Right hindlimb (tissue), 1 donor: ENCODE results near the gene DMRTC1.
"Not testable (repeated sequence)": the region's sequence is repeated elsewhere in the genome, so short reads cannot be mapped to it uniquely, and the experiment has no call there.

Experiments used
- DNase-seq: peaks from one replicate; pipeline ENCODE4 v3.0.0-alpha.2; 2018

The DMRTC1 gene

DNA sequence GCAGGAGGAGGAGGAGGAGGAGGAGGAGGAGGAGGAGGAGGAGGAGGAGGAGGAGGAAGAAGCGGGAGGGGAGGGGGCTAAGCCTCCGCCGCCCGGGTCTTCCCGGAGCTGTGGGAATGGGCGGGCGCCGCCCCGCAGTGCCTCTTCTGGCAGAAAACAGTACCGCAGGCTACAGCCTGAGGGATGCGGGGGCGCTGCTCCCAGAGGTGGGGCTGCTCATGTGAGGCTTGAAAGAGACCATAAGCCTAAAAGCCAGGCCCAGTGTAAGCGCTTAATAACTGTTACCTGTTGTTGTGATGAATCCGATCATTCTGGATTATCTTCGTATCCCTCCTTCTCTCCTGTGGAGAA lies at the start of gene DMRTC1:
Gene DMRTC1, minus strand, starts transcription at position 19 of the 351 bp plus-strand sequence. CDS start 68,143 bp downstream, outside the sequence.
- not testable (repeated sequence) for DNase-seq

GRCh38 chrX:72980894-72981469 lies 37.3 kb upstream of the DMRTC1 start:
- not testable (repeated sequence) for DNase-seq

DNA sequence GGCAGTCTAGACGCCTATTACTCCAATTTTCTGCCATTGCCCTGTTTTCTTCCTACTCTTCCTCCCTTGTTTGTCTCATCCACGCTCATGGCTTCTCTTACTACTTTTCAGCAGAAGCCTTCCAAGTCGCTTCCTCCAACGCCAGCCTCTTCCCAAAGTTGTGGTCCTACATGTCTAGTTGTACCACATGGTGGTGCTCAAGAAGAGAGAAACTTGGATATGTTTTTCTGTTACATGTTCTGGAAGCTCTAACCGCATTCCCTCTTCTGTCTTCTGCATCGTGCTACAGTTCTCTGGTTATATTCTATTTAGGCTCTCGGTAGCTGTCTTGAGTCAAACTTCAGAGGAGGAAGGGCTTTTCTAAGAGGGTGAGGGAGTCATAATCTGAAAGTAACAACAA lies 31.2 kb upstream of the DMRTC1 start:
- DNase-seq: not testable (repeated sequence)

- not testable (repeated sequence) for DNase-seq
Measured at GRCh38 chrX:72971859-72972258, 28.2 kb upstream of the DMRTC1 start.

- not testable (repeated sequence) for DNase-seq
Measured at GRCh38 chrX:72959971-72960370, 16.3 kb upstream of the DMRTC1 start.

DNA sequence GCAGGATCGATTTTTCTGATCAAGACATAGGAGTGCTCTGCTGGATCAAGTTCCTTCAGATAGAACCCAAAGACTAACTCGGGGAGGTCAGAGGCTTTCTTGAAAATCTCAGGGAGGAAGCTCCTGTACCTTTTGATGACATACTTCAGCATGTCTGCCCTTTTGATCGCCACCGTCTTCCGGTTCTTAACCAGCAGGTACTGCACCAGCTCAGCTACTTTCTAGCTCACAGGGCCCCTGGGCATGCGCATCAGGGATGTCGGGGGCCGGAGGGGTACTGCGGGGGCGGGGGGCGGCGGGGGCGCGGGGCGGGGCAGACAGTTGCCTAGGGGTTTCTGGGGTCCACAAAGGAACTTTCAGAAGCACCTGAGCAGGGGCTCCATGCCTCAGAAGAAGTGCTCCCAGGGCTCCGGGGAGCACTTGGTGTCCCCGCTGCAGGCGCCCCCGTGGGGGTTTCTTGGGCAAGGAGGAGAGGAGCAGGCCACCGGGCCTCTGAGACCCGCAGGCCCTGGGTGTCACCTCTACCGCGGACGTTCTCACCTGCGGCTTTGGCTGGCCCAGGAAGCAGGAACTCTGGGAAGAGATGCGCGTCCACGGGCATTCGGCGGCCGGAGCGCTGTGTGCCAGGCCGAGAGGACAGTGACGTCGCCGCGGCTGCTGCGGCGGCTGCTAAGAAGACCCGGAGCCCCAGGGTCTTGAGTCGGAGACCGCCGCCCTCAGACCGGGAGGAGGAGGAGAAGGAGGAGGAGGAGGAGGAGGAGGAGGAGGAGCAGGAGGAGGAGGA lies 410 bp downstream of the DMRTC1 start:
- not testable (repeated sequence) for DNase-seq

GRCh38 chrX:72942272-72942671 lies 1.4 kb downstream of the DMRTC1 start:
- DNase-seq: not testable (repeated sequence)

DNA sequence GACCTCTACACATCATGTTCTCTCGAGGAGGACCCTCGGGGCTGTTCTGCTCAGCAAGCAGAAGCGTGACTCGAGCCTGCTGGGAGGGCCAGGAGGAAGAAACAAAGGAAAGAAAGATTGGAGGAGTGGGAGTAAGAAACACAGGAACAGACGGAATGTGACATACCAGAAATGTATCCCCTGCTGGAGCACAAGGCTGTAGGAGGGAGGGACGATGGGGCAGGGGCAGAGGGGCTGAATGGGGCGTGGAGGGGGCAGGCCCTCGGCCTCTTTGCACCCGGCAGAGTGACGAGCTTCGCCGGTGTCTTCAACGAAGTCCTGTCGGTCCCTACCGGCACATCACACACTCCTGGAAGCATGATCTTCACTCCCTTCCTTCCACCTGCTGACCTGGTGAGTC lies 5.7 kb downstream of the DMRTC1 start, which contains the start of gene FAM236A:
Gene FAM236A, plus strand, starts transcription at position 301 of the 400 bp plus-strand sequence. Its CDS starts 57 bp downstream, at position 358.
- DNase-seq: not testable (repeated sequence)

- DNase-seq: not testable (repeated sequence)
Measured at GRCh38 chrX:72936882-72937455, 6.7 kb downstream of the DMRTC1 start.

- not testable (repeated sequence) for DNase-seq
Measured at GRCh38 chrX:72936455-72936854, 7.2 kb downstream of the DMRTC1 start.

DNA sequence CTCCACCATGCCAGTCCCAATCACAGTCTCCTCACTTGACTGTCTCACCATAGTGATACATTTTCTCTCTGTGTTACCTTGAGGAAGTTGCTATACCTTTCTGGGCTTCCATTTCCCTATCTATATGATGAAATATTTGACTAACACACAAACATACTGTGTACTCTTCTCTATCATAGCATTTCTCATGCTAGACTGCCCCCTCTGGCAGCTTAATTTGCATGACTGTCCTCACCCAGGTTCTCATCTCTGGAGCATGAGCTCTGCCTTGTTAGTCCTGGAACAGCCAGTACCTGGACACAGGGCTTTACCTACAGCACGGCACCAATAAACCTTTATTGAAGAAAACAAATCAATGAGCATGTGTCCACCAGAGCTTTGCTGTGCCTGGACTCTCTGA lies 11.4 kb downstream of the DMRTC1 start:
- not testable (repeated sequence) for DNase-seq

DNA sequence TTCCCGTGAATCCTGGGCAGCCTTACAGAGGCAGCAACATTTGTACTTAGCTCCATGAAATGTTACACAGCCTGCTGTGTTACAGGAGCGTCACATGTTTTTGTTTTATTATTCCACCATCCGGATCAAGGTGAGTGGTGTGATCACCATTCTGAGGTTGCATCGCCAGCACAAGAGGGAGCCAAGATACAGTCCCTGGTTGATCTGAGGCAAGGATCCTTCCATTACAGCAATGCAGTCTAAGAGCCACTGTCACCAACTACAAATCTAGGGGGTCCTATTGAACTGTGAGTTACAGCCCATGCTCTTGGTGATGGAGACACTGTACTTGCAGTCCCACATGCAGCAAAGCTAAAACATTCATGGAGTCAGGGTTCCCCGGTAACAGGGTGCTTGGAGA lies 27.5 kb downstream of the DMRTC1 start:
- DNase-seq: not testable (repeated sequence)

- not testable (repeated sequence) for DNase-seq
Measured at GRCh38 chrX:72912315-72912714, 31.3 kb downstream of the DMRTC1 start, which contains the start of gene FAM236C. Gene FAM236C (plus strand): TSS chrX:72912615. CDS start chrX:72912715, 100 bp downstream.

- not testable (repeated sequence) for DNase-seq
Measured at GRCh38 chrX:72889740-72890139, 53.9 kb downstream of the DMRTC1 start.

GRCh38 chrX:72882898-72883297 lies 60.7 kb downstream of the DMRTC1 start:
- not testable (repeated sequence) for DNase-seq

GRCh38 chrX:72837532-72837931 lies 106.1 kb downstream of the DMRTC1 start:
- DNase-seq: not testable (repeated sequence)

GRCh38 chrX:72830701-72831100 lies 112.9 kb downstream of the DMRTC1 start:
- DNase-seq: not testable (repeated sequence)
